HepG2 (cell line): Measurements from ENCODE around the gene CES3. TPM values are rescaled to one million over a fixed set of nuclear protein-coding genes. Genes with fewer than 3 reads are reported as not detected.

Experiments
- ARID3A ChIP-seq: IDR thresholded peaks from 2 replicates; pipeline ENCODE4 v1.6.1; 2012; ENCODE audit warnings: low read depth, low read length, improper control_type of control experiment
- CSRNP1 ChIP-seq: sonication (generic); formaldehyde crosslinking; IDR thresholded peaks from 2 replicates; pipeline ENCODE4 v1.8.1; 2023; ENCODE audit warnings: mild to moderate bottlenecking, missing genetic modification reagents
- DR1 ChIP-seq: sonication (generic); formaldehyde crosslinking; IDR thresholded peaks from 2 replicates; pipeline ENCODE4 v1.8.0; 2021; ENCODE audit warnings: mild to moderate bottlenecking, missing genetic modification reagents, inconsistent platforms
- ETV5 ChIP-seq: IDR thresholded peaks from 2 replicates; pipeline ENCODE4 v1.6.1; 2018; ENCODE audit warnings: missing biosample characterization, missing genetic modification reagents, inconsistent platforms, borderline replicate concordance
- EZH2 ChIP-seq: conservative IDR thresholded peaks from 2 replicates; pipeline ENCODE4 v1.6.1; 2012; ENCODE audit warnings: mild to moderate bottlenecking, low read depth, low read length, moderate library complexity
- HOXA3 ChIP-seq: sonication (generic); formaldehyde crosslinking; IDR thresholded peaks from 2 replicates; pipeline ENCODE4 v1.5.0; 2020; ENCODE audit warnings: missing genetic modification reagents
- HOXD1 ChIP-seq: sonication (generic); formaldehyde crosslinking; IDR thresholded peaks from 2 replicates; pipeline ENCODE4 v1.5.0; 2020; ENCODE audit warnings: missing genetic modification reagents
- NFE2 ChIP-seq: sonication (generic); formaldehyde crosslinking; IDR thresholded peaks from 2 replicates; pipeline ENCODE4 v1.4.0; 2020; ENCODE audit warnings: missing genetic modification reagents
- NFYC ChIP-seq: IDR thresholded peaks from 2 replicates; pipeline ENCODE4 v1.6.1; 2016; ENCODE audit warnings: missing genetic modification reagents, missing compliant biosample characterization
- POLR2A ChIP-seq, 2 experiments: IDR thresholded peaks; 2 replicates each; pipeline ENCODE4 v1.6.1; 2011; ENCODE audit warnings: low read depth in 2 of 2, low read length in 2 of 2, mild to moderate bottlenecking in 1 of 2, moderate library complexity in 1 of 2; ENCODE audit not compliant: insufficient read depth in 1 of 2
- SAP130 ChIP-seq: IDR thresholded peaks from 2 replicates; pipeline ENCODE4 v1.6.1; 2016; ENCODE audit warnings: low read depth
- SNRNP70 ChIP-seq: fragments of 200-400 bp; formaldehyde crosslinking; IDR thresholded peaks from 2 replicates; pipeline ENCODE4 v1.6.1; 2017; ENCODE audit warnings: mild to moderate bottlenecking, low read depth, low read length, moderate library complexity
- TERF1 ChIP-seq: sonication (generic); formaldehyde crosslinking; IDR thresholded peaks from 2 replicates; pipeline ENCODE4 v1.8.0; 2022; ENCODE audit warnings: mild to moderate bottlenecking, missing genetic modification reagents, moderate library complexity
- TFDP2 ChIP-seq: sonication (generic); formaldehyde crosslinking; IDR thresholded peaks from 2 replicates; pipeline ENCODE4 v1.4.0; 2020; ENCODE audit warnings: missing genetic modification reagents
- THAP11 ChIP-seq: IDR thresholded peaks from 2 replicates; pipeline ENCODE4 v1.6.1; 2016; ENCODE audit warnings: missing biosample characterization, missing genetic modification reagents
- ZFP62 ChIP-seq: sonication (generic); formaldehyde crosslinking; IDR thresholded peaks from 2 replicates; pipeline ENCODE4 v1.4.0; 2020; ENCODE audit warnings: missing genetic modification reagents
- ZGPAT ChIP-seq: IDR thresholded peaks from 2 replicates; pipeline ENCODE4 v1.6.1; 2016; ENCODE audit warnings: mild to moderate bottlenecking
- ZNF773 ChIP-seq: sonication (generic); formaldehyde crosslinking; IDR thresholded peaks from 2 replicates; pipeline ENCODE4 v1.4.0; 2020; ENCODE audit warnings: missing genetic modification reagents, borderline replicate concordance
- ZSCAN12 ChIP-seq: sonication (generic); formaldehyde crosslinking; IDR thresholded peaks from 2 replicates; pipeline ENCODE4 v1.9.0; 2021; ENCODE audit warnings: mild to moderate bottlenecking, missing genetic modification reagents
- ZSCAN31 ChIP-seq: sonication (generic); formaldehyde crosslinking; IDR thresholded peaks from 2 replicates; pipeline ENCODE4 v1.5.0; 2020; ENCODE audit warnings: low read depth, mild to moderate bottlenecking, missing genetic modification reagents
- polyA plus RNA-seq, 8 experiments: library from polyadenylated mRNA; depleted of rRNA in 3 of 8; stranded (reverse) in 7 of 8; unstranded in 1 of 8; fragments of >200 nt; fragmentation: Illumina TruSeq in 4 of 8; extraction: Trizol in 4 of 8; gene quantifications; 2 replicates each; pipeline versions ENCODE4 v1.2.1 to v1.2.3, GENCODE V29; 2011 to 2016; ENCODE audit warnings: low read depth in 4 of 8, missing spikeins in 1 of 8, mixed read lengths in 1 of 8; ENCODE audit not compliant: insufficient read depth in 1 of 8
- total RNA-seq, 5 experiments: library from RNA; depleted of rRNA; stranded (reverse); fragments of >200 nt; fragmentation: Illumina TruSeq; extraction: Trizol; gene quantifications; 2 replicates each; pipeline ENCODE4 v1.2.3, GENCODE V29; 2016; ENCODE audit warnings: low read depth in 1 of 5

CES3 gene
- total and polyA plus RNA-seq, 2 of the 13 experiments (the other 11 are each of a cell fraction or from before 2014, with no cell fraction given): 6.6 to 17.4 TPM

- TF ChIP-seq ZSCAN12 (CRISPR knock-in tag) (peak; percentile 81; the same call in 1 of the 2 replicates), POLR2A (IDR thresholded peaks at IDR 0.05; ENCODE audit: insufficient read depth in 1 of 2, low read depth in 2 of 2, low read length in 2 of 2) (peak; percentile 85 to 93), SAP130 (CRISPR knock-in tag) (peak; percentile 100), ZSCAN31 (CRISPR knock-in tag) (peak; percentile 59; the same call in 1 of the 2 replicates), HOXD1 (peak; percentile 91), NFE2 (no peak), DR1 (peak; percentile 93), CSRNP1 (CRISPR knock-in tag) (0 out of 2 replicates have a peak, but pooled peaks have one; percentile 19), ETV5 (peak; percentile 96), ARID3A (peak; percentile 54; the same call in 1 of the 2 replicates), ZGPAT (CRISPR knock-in tag) (peak; percentile 96), THAP11 (CRISPR knock-in tag) (peak; percentile 96), TERF1 (CRISPR knock-in tag) (no peak), EZH2 (no peak), TFDP2 (peak; percentile 81), NFYC (CRISPR knock-in tag) (no peak; the same call in 1 of the 2 replicates), HOXA3 (CRISPR knock-in tag) (peak; percentile 96), SNRNP70 (no peak), ZNF773 (CRISPR knock-in tag) (no peak), ZFP62 (CRISPR knock-in tag) (no peak)
Measured at GRCh38 chr16:66934138-66934838, 26.8 kb upstream of the CES3 start, which contains the start of gene CIAO2B (continued).
